ENCODE measurements around the gene COL4A3.
"Not testable (repeated sequence)": the region's sequence is repeated elsewhere in the genome, so short reads cannot be mapped to it uniquely, and the experiment has no call there.

COL4A3 gene

DNA sequence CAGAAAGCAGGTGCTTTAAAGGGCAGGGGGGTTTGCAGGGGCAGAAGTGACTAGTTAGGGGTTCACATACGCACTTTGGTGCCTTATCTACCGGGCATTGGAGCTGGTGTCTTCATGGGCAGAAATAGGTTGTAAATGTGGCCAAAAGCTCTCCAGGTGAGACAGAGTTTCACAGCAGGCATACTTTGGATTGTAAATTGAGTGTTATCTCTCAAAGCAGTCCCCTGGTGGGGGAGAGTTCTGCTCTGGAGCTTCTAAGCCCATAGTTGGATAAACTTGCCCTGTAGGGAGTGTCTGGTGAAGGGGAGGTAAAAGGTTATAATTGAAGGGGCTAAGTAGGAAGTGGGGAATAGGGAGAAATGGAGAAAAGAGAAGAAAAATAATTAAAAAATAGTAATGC, 43.1 kb downstream of the COL4A3 start:
- no peak for DNase-seq (ENCODE audit: low spot score)

GRCh38 chr2:227214622-227215041, 50.2 kb downstream of the COL4A3 start:
- no peak for DNase-seq (ENCODE audit: low spot score)

DNA sequence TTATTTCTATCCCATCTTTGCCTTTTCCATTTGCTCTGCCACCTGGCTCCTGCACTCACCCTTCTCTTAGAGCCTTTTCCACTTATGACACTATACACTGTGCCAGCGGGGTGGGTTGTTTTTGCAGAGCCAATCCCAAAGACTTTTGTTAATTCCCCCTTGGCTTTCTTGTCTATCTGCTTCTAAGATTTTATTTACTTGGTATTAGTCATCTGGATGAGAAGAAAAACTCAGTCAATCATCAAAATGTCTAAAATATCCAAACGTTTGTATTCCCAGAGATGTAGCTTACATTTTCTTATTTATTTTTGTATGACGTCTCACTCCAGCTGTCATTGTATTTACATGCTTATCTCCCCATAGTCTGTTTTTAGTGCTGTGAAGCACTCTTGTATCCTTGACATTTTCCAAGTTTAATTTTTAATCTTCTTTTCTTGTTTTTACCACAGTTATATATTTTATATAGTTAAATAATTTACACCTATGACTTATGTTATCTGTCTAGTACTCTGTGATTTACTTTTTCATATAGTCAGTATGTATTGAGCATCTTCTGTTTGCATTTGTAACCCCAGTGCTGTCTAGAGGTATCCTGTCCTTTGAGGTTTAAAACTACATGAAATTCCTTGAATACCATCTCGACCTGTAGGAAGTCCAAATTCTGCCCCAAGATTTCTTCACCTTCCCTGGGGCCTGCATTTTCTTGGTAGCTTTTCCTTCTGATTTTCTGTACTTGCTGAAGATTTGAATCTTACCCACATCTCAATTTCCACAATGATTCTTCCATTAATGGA, 55.1 kb downstream of the COL4A3 start:
- DNase-seq (ENCODE audit: low spot score), result no peak

DNA sequence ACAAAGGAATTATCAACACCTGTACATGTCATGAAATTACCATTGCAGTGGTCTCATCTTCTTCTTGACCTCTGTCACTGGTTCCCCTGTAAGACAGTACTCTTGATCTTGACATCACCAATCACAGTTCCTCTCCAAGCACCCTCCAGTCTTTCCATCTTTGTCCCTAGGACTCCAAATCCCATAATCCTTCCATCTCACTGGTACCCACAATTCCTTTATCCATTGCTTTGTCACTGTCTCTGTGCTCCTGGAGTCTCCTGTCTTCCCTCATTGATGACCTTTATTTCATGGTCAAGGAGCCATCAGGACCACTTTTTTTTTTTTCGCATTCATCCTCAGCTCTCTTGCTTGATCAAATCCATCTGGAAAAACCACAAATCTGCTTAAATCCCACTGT, 56.7 kb downstream of the COL4A3 start:
- DNase-seq (ENCODE audit: low spot score), result no peak

DNA sequence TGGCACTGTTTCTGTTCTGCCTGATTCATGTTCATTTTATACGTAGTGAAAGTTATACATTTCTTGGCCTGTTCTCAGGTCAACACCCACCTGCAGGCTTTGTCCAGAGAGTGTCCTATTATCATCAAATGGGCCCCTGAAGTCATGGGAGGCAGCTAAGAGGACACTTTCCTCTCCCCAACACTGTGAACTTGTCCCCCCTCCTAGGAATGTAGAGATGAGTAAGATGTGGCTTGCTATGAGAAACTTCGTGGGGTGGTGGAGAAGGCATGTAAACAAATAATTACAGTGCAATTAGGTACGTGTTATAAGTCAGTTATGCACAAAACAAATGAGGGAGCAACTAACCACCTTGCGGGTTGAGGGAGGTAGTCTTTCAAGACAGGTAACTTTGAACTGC, 57.9 kb downstream of the COL4A3 start:
- DNase-seq (ENCODE audit: low spot score), result no peak

DNA sequence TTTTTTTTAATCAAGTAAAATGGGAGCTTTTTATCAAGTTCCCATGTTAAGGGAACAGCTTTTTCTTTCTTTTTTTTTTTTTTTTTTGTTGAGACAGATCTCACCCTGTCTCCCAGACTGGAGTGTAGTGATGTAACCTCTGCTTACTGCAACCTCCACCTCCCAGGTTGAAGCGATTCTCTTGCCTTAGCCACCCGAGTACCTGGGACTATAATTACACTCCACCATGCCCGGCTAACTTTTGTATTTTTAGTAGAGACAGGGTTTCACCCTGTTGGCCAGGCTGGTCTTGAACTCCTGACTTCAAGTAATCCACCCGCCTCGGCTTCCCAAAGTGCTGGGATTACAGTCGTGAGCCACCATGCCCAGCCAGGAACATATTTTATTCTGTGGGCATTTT, 61.2 kb downstream of the COL4A3 start:
- DNase-seq (ENCODE audit: low spot score), result not testable (repeated sequence)

DNA sequence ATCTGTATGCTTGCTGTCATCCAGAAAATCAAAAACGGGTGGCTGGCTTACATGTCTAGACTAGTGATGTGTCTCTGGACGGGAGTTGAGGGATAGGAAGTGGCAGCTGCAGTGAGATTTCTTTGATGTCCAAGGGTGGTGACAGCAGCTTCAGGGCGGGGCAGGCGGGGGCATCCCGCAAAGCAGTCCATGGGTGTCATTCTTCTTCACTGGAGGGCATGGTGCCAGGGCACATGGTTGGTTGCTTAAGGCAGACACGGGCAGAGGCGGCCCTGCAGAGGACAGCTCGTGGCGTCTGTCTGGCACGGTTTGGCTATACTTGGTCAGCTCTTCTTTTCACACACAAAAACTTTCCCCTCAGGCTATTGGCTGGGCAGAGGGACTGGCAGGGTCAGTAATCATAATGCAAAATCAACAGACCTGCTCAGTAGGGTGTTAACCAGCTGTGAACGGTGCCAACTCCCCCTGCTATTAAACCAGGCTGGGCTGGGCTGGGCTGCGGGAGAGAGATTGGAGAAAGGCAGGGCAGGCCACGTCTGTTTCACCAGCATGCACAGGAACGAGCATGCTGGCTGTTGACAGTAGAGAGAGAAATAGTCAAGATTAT, 63.7 kb downstream of the COL4A3 start:
- no peak for DNase-seq (ENCODE audit: low spot score)

DNA sequence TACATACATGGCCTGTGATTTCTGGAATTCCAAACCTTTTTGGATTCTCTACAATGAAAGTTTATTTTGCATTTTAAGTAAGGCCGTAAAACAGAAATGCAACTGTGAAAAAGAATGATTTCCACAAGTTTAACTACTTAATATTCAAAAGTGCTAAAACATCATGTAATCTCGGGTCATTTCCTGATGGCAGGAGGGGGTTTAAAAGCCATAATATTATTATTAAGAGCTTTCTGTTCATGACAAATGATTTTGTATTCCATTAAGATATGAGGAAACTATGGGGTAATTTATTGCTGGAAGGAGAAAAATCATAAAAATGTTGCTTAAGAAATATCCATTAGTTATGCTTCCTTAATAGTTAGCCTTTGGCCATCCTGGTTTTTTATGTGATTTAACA, 65.7 kb downstream of the COL4A3 start:
- DNase-seq (ENCODE audit: low spot score), result no peak

- DNase-seq (ENCODE audit: low spot score), result no peak
Measured at GRCh38 chr2:227234429-227234828, 70.0 kb downstream of the COL4A3 start.

GRCh38 chr2:227237786-227238185, 73.4 kb downstream of the COL4A3 start:
- no peak for DNase-seq (ENCODE audit: low spot score)

DNA sequence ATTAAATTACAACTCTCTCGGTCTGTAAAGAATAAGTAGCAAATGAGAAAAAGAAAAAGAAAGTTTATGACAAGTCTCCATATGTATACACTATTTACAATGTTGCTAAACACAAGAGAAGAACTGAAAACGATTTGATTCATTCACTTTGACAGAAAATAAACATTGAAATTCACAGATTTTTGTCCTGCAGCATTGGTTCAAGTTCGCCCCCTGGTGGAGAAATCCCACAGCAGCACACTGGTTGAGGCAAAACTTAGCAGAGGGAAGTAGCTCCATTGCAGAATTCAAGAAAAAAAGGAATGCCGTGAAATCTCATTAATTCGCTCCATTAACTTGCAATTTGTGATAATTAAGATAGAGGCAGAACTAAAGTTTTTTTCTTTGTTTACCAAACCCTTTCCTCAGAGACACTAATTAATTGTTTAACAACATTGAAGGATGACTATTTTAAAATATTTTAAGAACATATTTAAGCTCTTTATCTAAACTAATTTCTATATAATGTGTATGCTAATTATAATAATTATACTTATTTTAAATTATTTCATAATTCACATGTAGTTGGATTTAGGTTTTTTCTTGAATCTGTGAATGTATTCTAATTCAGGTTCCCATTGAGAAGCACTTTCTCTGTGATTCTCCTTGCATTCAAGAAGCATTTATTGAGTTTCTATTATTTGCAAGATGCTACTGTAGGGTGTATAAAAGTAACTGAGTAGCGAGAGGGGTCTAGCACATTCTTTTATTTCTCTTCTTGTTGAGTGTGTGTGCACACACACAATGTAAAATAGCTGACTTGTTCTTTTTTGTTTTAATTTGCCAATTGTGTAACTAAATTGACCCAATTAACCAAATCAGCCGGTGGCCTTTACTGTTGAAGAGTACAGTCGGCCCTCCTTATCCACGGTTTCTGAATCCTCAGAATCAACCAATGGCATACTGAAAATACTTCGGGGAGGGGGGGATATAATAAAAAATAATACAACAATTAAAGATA, 74.1 kb downstream of the COL4A3 start:
- peak; percentile 60 for DNase-seq (ENCODE audit: low spot score)

DNA sequence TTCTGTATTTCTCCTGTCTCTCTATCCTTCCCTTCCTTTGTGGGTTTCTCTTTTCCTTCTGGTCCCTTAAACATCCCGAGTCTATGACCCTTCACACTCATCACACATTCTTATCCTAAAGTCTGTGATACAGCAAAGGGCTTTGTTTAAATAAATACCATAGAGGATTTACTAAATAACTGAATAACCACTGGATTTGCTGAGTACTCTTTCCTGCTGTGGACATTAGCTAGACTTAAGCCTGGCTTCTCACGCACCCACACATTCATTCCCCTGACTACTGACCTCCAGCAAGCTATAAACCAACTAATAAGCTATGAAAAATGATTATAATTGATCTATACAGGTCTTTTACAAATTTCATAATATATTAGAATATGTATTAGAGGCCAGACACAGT, 76.6 kb downstream of the COL4A3 start:
- no peak for DNase-seq (ENCODE audit: low spot score)

GRCh38 chr2:227248876-227249275, 84.5 kb downstream of the COL4A3 start:
- no peak for DNase-seq (ENCODE audit: low spot score)

DNA sequence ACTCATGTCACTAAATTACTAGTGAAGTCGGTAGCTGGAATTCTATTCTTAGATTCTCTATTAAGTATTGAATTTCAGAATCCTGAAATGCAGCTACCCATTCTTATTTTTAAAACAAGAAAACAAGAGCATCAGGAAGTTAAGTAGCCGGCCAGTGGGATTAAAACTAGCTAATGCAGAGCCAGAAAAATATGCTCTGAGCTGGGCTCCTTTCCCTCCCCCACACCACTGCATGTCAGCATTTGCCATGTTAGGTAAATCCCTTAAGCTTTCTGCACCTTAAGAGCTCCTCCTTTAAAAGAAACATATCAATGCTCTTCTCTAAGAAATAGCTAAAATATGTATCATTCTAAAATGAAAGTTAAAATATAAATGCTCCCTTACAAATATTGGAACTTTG, 88.4 kb downstream of the COL4A3 start:
- no peak for DNase-seq (ENCODE audit: low spot score)

DNA sequence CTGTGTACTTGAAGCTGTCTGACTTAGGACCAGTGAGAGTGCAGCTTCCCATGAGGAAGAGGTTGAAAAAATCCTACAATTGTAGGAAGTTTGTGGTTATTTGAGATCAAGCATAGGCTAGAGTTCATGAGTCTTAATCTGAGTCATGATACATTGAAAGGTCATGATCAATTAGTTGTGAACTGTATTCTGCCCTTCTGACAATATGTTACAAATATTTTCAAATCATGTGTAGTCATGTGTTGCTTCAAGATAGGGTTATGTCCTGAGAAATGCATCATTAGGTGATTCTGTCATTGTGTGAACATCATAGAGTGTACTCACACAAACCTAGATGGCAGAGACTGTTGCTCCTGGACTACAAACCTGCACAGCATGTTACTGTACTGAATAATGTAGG, 92.2 kb downstream of the COL4A3 start:
- DNase-seq (ENCODE audit: low spot score), result no peak

- no peak for DNase-seq (ENCODE audit: low spot score)
Measured at GRCh38 chr2:227257820-227258219, 93.4 kb downstream of the COL4A3 start.

DNA sequence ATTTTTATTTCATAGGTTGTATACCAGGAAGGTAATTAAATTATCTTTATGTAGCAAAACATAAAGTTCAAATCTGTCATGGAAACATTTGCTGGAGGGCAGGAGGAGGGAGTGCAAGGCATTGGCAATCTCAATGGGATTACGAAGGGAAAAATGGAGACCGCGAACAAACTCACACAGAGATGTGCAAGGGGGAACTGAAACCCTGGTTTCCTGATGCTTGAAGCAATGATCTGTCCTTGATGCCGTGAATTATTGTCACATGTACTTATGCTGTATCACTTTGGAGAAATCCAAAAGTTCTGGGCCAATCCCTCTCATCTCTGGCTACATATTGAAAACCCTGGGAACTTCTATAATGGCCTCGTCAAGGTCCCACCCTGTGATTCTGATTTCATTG, 95.6 kb downstream of the COL4A3 start:
- DNase-seq (ENCODE audit: low spot score), result no peak

DNA sequence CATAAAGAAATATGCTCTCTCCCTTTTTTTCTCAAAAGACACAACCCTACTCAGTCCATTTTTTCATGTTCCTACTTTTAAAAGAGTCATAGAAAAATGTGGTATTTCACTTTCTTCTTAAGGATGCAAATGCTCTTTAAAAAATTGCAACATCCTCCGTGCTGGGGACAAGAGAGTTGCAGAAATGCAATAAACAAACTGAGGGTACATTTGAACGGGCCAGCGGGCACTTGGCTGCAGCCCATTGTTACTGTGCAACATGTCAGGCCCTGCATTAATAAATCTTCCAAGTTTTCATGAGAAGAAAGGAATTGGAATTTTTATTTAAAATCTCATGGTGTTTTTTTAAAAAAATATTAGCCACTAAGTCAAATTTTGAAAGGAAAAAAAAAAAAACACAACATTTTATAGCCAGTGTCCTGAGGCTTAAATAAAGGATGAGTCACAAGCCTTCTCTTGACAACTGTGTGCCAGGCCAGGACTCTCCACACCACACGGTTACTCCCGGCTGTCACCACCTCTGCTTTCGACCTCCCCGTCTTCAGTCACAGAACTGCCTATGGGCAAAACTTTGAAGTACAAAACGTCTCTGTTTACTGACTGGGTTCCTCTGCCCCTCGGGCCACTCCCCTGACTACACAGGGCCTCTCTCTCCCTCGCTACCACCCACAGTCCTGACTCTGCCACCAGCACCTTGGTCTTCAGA, 103.1 kb downstream of the COL4A3 start:
- no peak for DNase-seq (ENCODE audit: low spot score)

DNA sequence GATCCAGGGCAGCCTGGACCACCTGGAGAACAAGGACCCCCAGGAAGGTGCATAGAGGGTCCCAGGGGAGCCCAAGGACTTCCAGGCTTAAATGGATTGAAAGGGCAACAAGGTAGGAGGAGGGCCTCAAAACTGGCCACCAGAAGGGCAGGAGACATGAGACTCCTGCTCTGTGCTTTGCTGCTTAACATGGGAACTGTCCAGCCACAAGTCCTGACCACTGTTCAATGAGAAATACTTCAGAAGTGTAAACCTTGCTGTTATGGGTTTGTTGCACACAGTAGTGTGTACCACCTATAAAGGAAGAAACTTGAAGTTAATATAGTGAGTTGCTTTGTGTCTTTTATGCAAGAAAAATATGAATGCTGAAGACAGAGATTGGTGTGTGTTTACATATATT, 116.5 kb downstream of the COL4A3 start:
- DNase-seq (ENCODE audit: low spot score), result no peak

- no peak for DNase-seq (ENCODE audit: low spot score)
Measured at GRCh38 chr2:227285741-227286236, 121.4 kb downstream of the COL4A3 start.

DNA sequence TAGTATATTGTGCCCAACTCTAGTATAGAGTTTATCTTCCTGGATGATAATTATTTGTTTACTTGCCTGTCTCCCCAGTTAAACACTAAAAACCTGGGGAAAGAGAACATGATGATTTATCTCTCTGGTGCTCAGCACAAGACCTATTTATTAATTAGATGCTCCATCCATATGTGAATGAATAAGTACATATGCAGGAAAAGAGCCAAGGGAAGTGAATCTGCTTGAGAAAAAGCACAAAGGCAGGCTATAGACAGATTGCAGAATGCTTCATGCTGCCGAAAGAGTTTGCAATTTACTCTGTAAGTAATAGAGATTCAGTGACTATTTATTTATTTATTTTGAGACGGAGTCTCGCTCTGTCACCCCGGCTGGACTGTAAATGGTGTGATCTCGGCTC, 123.3 kb downstream of the COL4A3 start:
- DNase-seq (ENCODE audit: low spot score), result no peak

- no peak for DNase-seq (ENCODE audit: low spot score)
Measured at GRCh38 chr2:227292314-227292713, 127.9 kb downstream of the COL4A3 start.
